Duodenal mucosa (tissue), 2 donors: Measurements from ENCODE around the gene GNG7.
"Not testable (repeated sequence)": the region's sequence is repeated elsewhere in the genome, so short reads cannot be mapped to it uniquely, and the experiment has no call there.

Experiments
- H3K27ac ChIP-seq: one replicate; pipeline ENCODE4 v1.7.0; 2013; ENCODE audit warnings: low read depth, low read length
- H3K27me3 ChIP-seq, 2 donors: one replicate each; pipeline ENCODE4 v1.7.0; 2013; ENCODE audit warnings: low read length in 2 of 2, control low read depth in 1 of 2; ENCODE audit not compliant: insufficient read depth in 2 of 2, control insufficient read depth in 1 of 2
- H3K36me3 ChIP-seq, 2 donors: one replicate each; pipeline ENCODE4 v1.7.0; 2013; ENCODE audit warnings: low read length in 2 of 2, control low read depth in 1 of 2; ENCODE audit not compliant: insufficient read depth in 2 of 2, control insufficient read depth in 1 of 2
- H3K4me1 ChIP-seq, 2 donors: one replicate each; pipeline ENCODE4 v1.7.0; 2013; ENCODE audit warnings: low read length in 2 of 2, control low read depth in 1 of 2; ENCODE audit not compliant: insufficient read depth in 2 of 2, control insufficient read depth in 1 of 2
- H3K4me3 ChIP-seq, 2 donors: one replicate each; pipeline ENCODE4 v1.7.0; 2013; ENCODE audit warnings: low read length in 2 of 2, low read depth in 1 of 2
- H3K9ac ChIP-seq, 2 donors: one replicate each; pipeline ENCODE4 v1.7.0; 2013; ENCODE audit warnings: low read length in 2 of 2, low read depth in 1 of 2
- H3K9me3 ChIP-seq, 2 donors: one replicate each; pipeline ENCODE4 v1.7.0; 2013; ENCODE audit warnings: low read length in 2 of 2, control low read depth in 1 of 2; ENCODE audit not compliant: control insufficient read depth in 1 of 2

Gene GNG7

DNA sequence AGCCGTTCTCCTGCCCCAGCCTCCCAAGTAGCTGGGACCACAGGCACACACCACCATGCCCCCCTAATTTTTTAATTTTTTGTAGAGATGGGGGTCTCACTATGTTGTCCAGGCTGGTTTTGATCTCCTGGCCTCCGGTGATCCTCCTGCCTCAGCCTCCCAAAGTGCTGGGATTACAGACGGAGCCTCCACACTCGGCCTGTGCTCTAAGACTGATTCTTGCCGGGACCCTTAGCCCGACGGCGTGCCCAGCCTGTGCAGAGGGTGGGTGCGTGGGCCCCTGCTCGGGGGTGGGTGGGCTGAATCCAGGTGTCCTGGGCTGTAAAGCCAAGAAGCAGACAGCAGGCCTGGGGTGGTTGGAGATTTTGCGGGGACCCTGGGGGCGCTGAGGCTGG, 162.2 kb downstream of the GNG7 start:
- H3K4me1 ChIP-seq: peaks cover 6 to 19% of the 10 kb centered on the region in 2 donors
- H3K9ac ChIP-seq: peak overlapping the region in 1 of 2 donors; percentile 18

DNA sequence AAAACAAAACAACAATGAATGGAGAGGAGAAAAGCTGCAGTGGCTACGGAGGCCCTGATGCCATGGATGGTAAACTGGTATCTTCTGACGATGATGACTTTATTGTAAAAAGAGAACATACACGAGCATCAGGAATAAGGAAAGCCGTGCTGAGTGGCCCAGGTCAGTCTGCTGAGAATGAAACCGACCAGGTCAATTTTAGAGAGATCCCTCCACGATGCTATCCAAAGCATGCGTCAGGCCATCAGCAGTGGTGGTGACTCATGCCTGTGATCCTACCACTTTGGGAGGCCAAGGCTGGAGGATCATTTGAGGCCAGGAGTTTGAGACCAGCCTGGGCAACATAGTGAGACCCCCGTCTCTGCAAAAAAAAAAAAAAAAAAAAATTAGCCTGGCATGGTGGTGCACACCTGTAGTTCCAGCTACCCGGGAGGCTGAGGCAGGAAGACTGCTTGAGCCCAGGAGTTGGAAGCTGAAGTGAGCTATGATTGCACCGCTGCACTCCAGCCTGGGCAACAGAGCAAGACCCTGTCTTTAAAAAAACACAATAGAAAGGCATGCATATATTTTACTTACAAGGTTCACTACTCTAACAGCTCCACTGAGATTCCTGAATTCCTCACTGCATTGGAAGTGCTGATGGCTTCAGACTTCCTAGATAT, 164.3 kb downstream of the GNG7 start:
- no peak overlapping the region for H3K9ac ChIP-seq
- H3K4me3 ChIP-seq: no peak overlapping the region
- no peak overlapping the region for H3K27ac ChIP-seq
- no peaks in the 10 kb centered on the region for H3K9me3 ChIP-seq
- no peaks in the 10 kb centered on the region for H3K36me3 ChIP-seq
- H3K4me1 ChIP-seq: peaks cover 0 to 10% of the 10 kb centered on the region in 2 donors
- no peaks in the 10 kb centered on the region for H3K27me3 ChIP-seq

More for the DNA sequence above, 162.2 kb downstream of the GNG7 start:
- Histone ChIP-seq H3K36me3 (no peaks in the 10 kb centered on the region), H3K4me3 (no peak overlapping the region), H3K27me3 (no peaks in the 10 kb centered on the region), H3K9me3 (no peaks in the 10 kb centered on the region), H3K27ac (peak overlapping the region; percentile 75)

DNA sequence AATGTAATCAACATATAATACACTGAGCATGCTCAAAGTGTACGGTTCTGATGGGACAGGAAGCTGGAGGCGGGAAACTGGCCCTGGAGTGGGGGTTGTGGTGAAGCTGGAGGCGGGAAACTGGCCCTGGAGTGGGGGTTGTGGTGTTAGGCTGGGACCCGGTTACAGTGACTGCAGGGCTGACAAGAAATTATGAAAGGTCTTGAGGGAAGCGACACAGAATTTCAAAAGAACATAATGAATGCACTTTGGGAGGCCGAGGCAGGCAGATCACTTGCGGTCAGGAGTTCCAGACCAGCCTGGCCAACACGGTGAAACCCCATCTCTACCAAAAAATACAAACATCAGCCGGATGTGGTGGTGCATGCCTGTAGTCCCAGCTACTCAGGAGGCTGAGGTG, 164.9 kb downstream of the GNG7 start:
- H3K27ac ChIP-seq, H3K4me1 ChIP-seq, H3K9me3 ChIP-seq, H3K9ac ChIP-seq, H3K4me3 ChIP-seq, H3K27me3 ChIP-seq, H3K36me3 ChIP-seq: not testable (repeated sequence)

- H3K4me3 ChIP-seq: no peak overlapping the region
- H3K4me1 ChIP-seq: no peaks in the 10 kb centered on the region
- H3K27ac ChIP-seq: no peak overlapping the region
- H3K36me3 ChIP-seq: no peaks in the 10 kb centered on the region
- no peaks in the 10 kb centered on the region for H3K27me3 ChIP-seq
- no peak overlapping the region for H3K9ac ChIP-seq
- no peaks in the 10 kb centered on the region for H3K9me3 ChIP-seq
Observed at GRCh38 chr19:2536461-2536860, 166.0 kb downstream of the GNG7 start.

DNA sequence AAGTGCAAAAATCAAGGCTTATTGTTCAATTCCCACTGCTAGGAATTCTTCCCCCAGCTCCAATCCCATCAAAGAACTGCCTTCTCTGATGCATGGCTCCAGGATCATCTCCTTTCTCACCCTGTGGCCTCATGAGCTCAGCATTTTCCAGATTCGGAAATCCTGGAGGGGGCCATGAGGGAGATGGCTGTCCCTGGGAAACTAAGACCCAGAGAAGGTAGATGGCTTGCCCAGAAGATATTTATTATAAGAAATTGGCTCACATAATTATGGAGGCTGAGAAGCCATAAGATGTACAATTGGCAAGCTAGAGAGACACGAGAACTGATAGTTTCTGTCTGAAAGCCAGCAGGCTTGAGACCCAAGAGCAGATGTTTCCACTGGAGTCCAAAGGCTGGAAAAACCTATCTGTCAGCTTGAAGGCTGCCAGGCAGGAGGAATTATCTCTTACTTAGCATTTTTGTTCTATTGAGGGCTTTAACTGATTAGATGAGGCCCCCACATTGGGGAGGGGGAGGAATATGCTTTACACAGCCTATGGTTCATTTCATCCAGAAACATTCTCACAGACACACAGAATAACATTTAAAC, 168.0 kb downstream of the GNG7 start:
- Histone ChIP-seq H3K27me3 (no peaks in the 10 kb centered on the region), H3K27ac (no peak overlapping the region), H3K9me3 (no peaks in the 10 kb centered on the region)

GRCh38 chr19:2533686-2534422, 168.6 kb downstream of the GNG7 start:
- H3K9ac ChIP-seq: no peak overlapping the region
- H3K36me3 ChIP-seq: no peaks in the 10 kb centered on the region
- no peak overlapping the region for H3K4me3 ChIP-seq
- peaks cover 2 to 4% of the 10 kb centered on the region in 2 donors for H3K4me1 ChIP-seq
- no peaks in the 10 kb centered on the region for H3K27me3 ChIP-seq
- no peak overlapping the region for H3K27ac ChIP-seq
- no peaks in the 10 kb centered on the region for H3K9me3 ChIP-seq

More for the DNA sequence above, 168.0 kb downstream of the GNG7 start:
- H3K4me3 ChIP-seq: no peak overlapping the region
- no peaks in the 10 kb centered on the region for H3K36me3 ChIP-seq
- no peaks in the 10 kb centered on the region for H3K4me1 ChIP-seq
- H3K9ac ChIP-seq: no peak overlapping the region

- Histone ChIP-seq H3K9me3 (no peaks in the 10 kb centered on the region), H3K27me3 (no peaks in the 10 kb centered on the region), H3K4me1 (peaks cover 3 to 8% of the 10 kb centered on the region in 2 donors), H3K36me3 (no peaks in the 10 kb centered on the region), H3K4me3 (no peak overlapping the region), H3K9ac (no peak overlapping the region), H3K27ac (no peak overlapping the region)
Observed at GRCh38 chr19:2533072-2533425, 169.4 kb downstream of the GNG7 start.

GRCh38 chr19:2532252-2533071, 170.0 kb downstream of the GNG7 start:
- no peak overlapping the region for H3K9ac ChIP-seq
- no peaks in the 10 kb centered on the region for H3K27me3 ChIP-seq
- peaks cover 3 to 8% of the 10 kb centered on the region in 2 donors for H3K4me1 ChIP-seq
- H3K4me3 ChIP-seq: no peak overlapping the region
- H3K9me3 ChIP-seq: no peaks in the 10 kb centered on the region
- H3K27ac ChIP-seq: no peak overlapping the region
- H3K36me3 ChIP-seq: no peaks in the 10 kb centered on the region

GRCh38 chr19:2529942-2530341, 172.6 kb downstream of the GNG7 start:
- H3K9me3 ChIP-seq, H3K4me3 ChIP-seq, H3K27me3 ChIP-seq, H3K36me3 ChIP-seq, H3K9ac ChIP-seq, H3K27ac ChIP-seq, H3K4me1 ChIP-seq: not testable (repeated sequence)

GRCh38 chr19:2529473-2529918, 173.0 kb downstream of the GNG7 start:
- no peaks in the 10 kb centered on the region for H3K9me3 ChIP-seq
- peaks cover 3 to 8% of the 10 kb centered on the region in 2 donors for H3K4me1 ChIP-seq
- H3K27me3 ChIP-seq: no peaks in the 10 kb centered on the region
- no peak overlapping the region for H3K4me3 ChIP-seq
- no peak overlapping the region for H3K9ac ChIP-seq
- H3K27ac ChIP-seq: no peak overlapping the region
- H3K36me3 ChIP-seq: no peaks in the 10 kb centered on the region
